Suprapubic skin (tissue), 4 donors: ENCODE results near the gene COL18A1. TPM values are rescaled to one million over a fixed set of nuclear protein-coding genes. Genes with fewer than 3 reads are reported as not detected.

Experiments used
- DNase-seq, 2 donors: peaks; one replicate each; pipeline ENCODE4 v3.0.0-alpha.2; 2019; ENCODE audit warnings: low spot score in 2 of 2
- H3K27ac ChIP-seq: fragments of 200-600 bp; sonication (generic); one replicate; pipeline ENCODE4 v1.5.1; 2019
- H3K27me3 ChIP-seq: fragments of 200-600 bp; sonication (generic); one replicate; pipeline ENCODE4 v1.5.1; 2019
- H3K36me3 ChIP-seq: fragments of 200-600 bp; sonication (generic); one replicate; pipeline ENCODE4 v1.5.1; 2019
- H3K4me1 ChIP-seq: fragments of 200-600 bp; sonication (generic); one replicate; pipeline ENCODE4 v1.5.1; 2019
- H3K4me3 ChIP-seq: fragments of 200-600 bp; sonication (generic); one replicate; pipeline ENCODE4 v1.5.1; 2019; ENCODE audit warnings: mild to moderate bottlenecking
- H3K9me3 ChIP-seq: fragments of 200-600 bp; sonication (generic); one replicate; pipeline ENCODE4 v1.5.1; 2019
- CTCF ChIP-seq, 2 donors: fragments of 200-600 bp in 1 of 2; fragments of 450-650 bp in 1 of 2; sonication (generic) in 1 of 2; IDR thresholded peaks; one replicate each; pipeline ENCODE4 v1.5.1; 2016 to 2019; ENCODE audit warnings: antibody characterized with exemption in 2 of 2, mild to moderate bottlenecking in 1 of 2, moderate library complexity in 1 of 2
- EP300 ChIP-seq: sonication (generic); formaldehyde crosslinking; IDR thresholded peaks from one replicate; pipeline ENCODE4 v1.6.1; 2017; ENCODE audit warnings: antibody characterized with exemption
- POLR2A ChIP-seq, 2 donors: fragments of 450-650 bp; IDR thresholded peaks; one replicate each; pipeline ENCODE4 v1.6.1; 2017; ENCODE audit warnings: antibody characterized with exemption in 2 of 2, mild to moderate bottlenecking in 2 of 2, moderate library complexity in 2 of 2
- POLR2AphosphoS5 ChIP-seq, 3 donors: sonication (generic); formaldehyde crosslinking; IDR thresholded peaks; one replicate each; pipeline ENCODE4 v1.6.1; 2017; ENCODE audit warnings: antibody characterized with exemption in 3 of 3
- WGBS: methylation state at CpG from one replicate; pipeline ENCODE4 v1.1.5; 2018; 5-methylcytosine and 5-hydroxymethylcytosine counted together
- total RNA-seq, 4 donors: library from RNA; depleted of rRNA; stranded (reverse); fragments of >200 nt; gene quantifications; one replicate each; pipeline ENCODE4 v1.1.0, GENCODE V29; 2016

Gene COL18A1
- total RNA-seq, 4 donors from 2014 or later, result 71.9 to 157 (median 101) TPM

- H3K27me3 ChIP-seq, result no peaks in the 10 kb centered on the region
- peaks cover 29% of the 10 kb centered on the region for H3K4me1 ChIP-seq
- DNase-seq, result peak in 1 of 2 donors; percentile 52
- peaks cover 6% of the 10 kb centered on the region for H3K36me3 ChIP-seq
- no peaks in the 10 kb centered on the region for H3K9me3 ChIP-seq
- H3K4me3 ChIP-seq, result no peak overlapping the region
- TF ChIP-seq EP300 (no peak), CTCF (IDR thresholded peaks at IDR 0.05) (no peak), POLR2A (IDR thresholded peaks at IDR 0.05) (no peak), POLR2AphosphoS5 (IDR thresholded peaks at IDR 0.05) (no peak)
- H3K27ac ChIP-seq, result no peak overlapping the region
- WGBS, result 93% methylated on average over 15 of the region's 23 CpGs
Observed at GRCh38 chr21:45460011-45460565, 55.1 kb downstream of the COL18A1 start.

GRCh38 chr21:45460611-45461368, 55.8 kb downstream of the COL18A1 start:
- H3K27ac ChIP-seq, result no peak overlapping the region
- H3K36me3 ChIP-seq, result peaks cover 6% of the 10 kb centered on the region
- no peaks in the 10 kb centered on the region for H3K9me3 ChIP-seq
- DNase-seq, result no peak
- no peak overlapping the region for H3K4me3 ChIP-seq
- WGBS, result 86% methylated on average over 9 of the region's 9 CpGs
- H3K4me1 ChIP-seq, result peaks cover 22% of the 10 kb centered on the region
- no peaks in the 10 kb centered on the region for H3K27me3 ChIP-seq
- no peak for TF ChIP-seq EP300
- TF ChIP-seq POLR2A (IDR thresholded peaks at IDR 0.05), result no peak
- TF ChIP-seq POLR2AphosphoS5 (IDR thresholded peaks at IDR 0.05), result no peak
- no peak for TF ChIP-seq CTCF (IDR thresholded peaks at IDR 0.05)

DNA sequence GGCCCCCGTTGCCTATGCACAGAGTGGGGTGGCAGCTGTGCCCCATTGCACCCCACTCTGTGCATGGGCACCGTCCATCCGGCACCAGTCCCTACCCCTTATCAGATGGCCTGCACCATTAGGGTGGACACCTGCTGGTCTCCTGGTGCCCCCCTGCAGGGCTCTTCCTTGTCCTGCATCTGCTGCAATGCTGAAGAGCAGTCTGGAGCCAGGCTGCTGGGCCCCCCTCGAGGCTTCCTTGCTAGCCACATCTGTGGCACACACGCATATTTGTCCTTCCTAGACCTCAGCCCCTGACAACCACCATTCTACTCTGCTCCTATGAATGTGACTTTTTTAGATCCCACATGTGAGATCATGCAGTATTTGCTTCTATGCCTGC, 56.4 kb downstream of the COL18A1 start:
- Histone ChIP-seq H3K36me3 (peaks cover 6% of the 10 kb centered on the region), H3K4me1 (peaks cover 17% of the 10 kb centered on the region), H3K9me3 (no peaks in the 10 kb centered on the region), H3K27ac (no peak overlapping the region), H3K4me3 (no peak overlapping the region), H3K27me3 (no peaks in the 10 kb centered on the region)
- DNase-seq, result no peak
- no peak for TF ChIP-seq CTCF (IDR thresholded peaks at IDR 0.05)
- WGBS, result 67% methylated on average over 2 of the region's 5 CpGs

DNA sequence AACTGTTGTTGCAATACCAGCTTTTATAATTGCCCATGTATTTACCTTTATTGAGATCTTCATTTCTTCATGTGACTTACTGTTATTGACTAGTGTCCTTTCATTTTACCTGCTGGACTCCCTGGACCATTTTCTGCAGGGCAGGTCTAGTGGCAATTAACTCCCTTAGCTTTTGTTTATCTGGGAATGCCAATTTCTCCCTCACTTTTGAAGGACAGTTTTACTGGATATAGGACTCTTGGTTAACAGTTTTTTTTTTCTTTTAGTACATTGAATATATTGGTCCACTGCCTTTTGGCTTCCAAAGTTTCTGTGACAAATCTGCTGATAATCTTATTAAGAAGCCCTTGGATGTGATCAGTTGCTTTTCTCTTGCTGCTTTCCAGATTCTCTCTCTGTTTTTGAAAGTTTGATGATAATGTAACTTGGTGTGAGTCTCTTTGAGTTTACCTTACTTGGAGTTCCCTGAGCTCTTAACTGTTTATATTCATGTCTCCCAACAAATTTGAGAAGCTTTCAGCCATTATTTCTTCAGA, 56.9 kb downstream of the COL18A1 start:
- H3K36me3 ChIP-seq, result peaks cover 6% of the 10 kb centered on the region
- H3K27me3 ChIP-seq, result no peaks in the 10 kb centered on the region
- DNase-seq, result no peak
- no peaks in the 10 kb centered on the region for H3K9me3 ChIP-seq
- H3K27ac ChIP-seq, result no peak overlapping the region
- peaks cover 15% of the 10 kb centered on the region for H3K4me1 ChIP-seq
- no peak overlapping the region for H3K4me3 ChIP-seq
- TF ChIP-seq CTCF (IDR thresholded peaks at IDR 0.05), result no peak
- TF ChIP-seq EP300, result no peak
- no peak for TF ChIP-seq POLR2AphosphoS5 (IDR thresholded peaks at IDR 0.05)
- TF ChIP-seq POLR2A (IDR thresholded peaks at IDR 0.05), result no peak

DNA sequence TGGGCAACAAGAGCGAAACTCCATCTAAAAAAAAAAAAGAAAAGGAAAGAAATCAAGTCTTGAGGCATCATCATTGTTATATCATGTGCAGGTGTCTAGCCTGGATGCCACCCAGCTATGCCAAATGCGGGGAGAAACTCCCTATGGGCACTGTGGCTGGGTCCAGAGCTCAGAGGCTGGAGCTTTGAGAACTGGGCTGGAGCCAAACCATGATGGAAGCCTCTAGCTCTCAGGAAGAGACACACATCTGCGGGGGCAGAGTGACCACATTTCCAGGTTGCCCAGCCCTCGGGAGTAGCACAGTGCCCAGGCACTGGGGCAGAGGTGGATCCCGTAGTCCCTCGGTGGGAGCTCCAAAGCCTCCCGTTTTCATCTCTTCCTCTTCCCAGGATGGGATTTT, 58.9 kb downstream of the COL18A1 start:
- TF ChIP-seq CTCF (IDR thresholded peaks at IDR 0.05), result no peak
- TF ChIP-seq POLR2A (IDR thresholded peaks at IDR 0.05), result no peak
- TF ChIP-seq POLR2AphosphoS5 (IDR thresholded peaks at IDR 0.05), result no peak
- no peak for TF ChIP-seq EP300
- 81% methylated on average over 4 of the region's 7 CpGs for WGBS
- Histone ChIP-seq H3K27me3 (no peaks in the 10 kb centered on the region), H3K9me3 (no peaks in the 10 kb centered on the region), H3K4me1 (peaks cover 15% of the 10 kb centered on the region), H3K27ac (no peak overlapping the region), H3K36me3 (peaks cover 9% of the 10 kb centered on the region), H3K4me3 (no peak overlapping the region)
- DNase-seq, result peak in 1 of 2 donors; percentile 44
